IMR-90 (cell line): Measurements from ENCODE around the gene TOR1AIP2.

Experiments used
- CEBPB ChIP-seq: IDR thresholded peaks from 2 replicates; pipeline ENCODE4 v1.6.1; 2012; ENCODE audit warnings: low read depth, low read length, improper control_type of control experiment
- CHD1 ChIP-seq: IDR thresholded peaks from 2 replicates; pipeline ENCODE4 v1.6.1; 2012; ENCODE audit warnings: low read depth, low read length, improper control_type of control experiment
- MAFK ChIP-seq: IDR thresholded peaks from 2 replicates; pipeline ENCODE4 v1.6.1; 2012; ENCODE audit warnings: low read depth, low read length, improper control_type of control experiment
- MXI1 ChIP-seq: IDR thresholded peaks from 2 replicates; pipeline ENCODE4 v1.6.1; 2012; ENCODE audit warnings: low read depth, mild to moderate bottlenecking, low read length, moderate library complexity, borderline replicate concordance
- POLR2A ChIP-seq: IDR thresholded peaks from 2 replicates; pipeline ENCODE4 v1.6.1; 2012; ENCODE audit warnings: mild to moderate bottlenecking, low read depth, low read length
- RAD21 ChIP-seq: IDR thresholded peaks from 2 replicates; pipeline ENCODE4 v1.6.1; 2012; ENCODE audit warnings: low read length, improper control_type of control experiment
- SMC3 ChIP-seq: fragments of 150-350 bp; IDR thresholded peaks from 2 replicates; pipeline ENCODE4 v1.6.1; 2016; ENCODE audit warnings: low read depth, mild to moderate bottlenecking, antibody characterized with exemption, low read length, moderate library complexity
- TF ChIP-seq, protein P1 (sequence below): conservative IDR thresholded peaks from 2 replicates; pipeline ENCODE4 v1.5.1; 2012; ENCODE audit warnings: mild to moderate bottlenecking, low read depth, low read length, improper control_type of control experiment
- TF ChIP-seq, protein P2 (sequence below): fragments of 150-350 bp; IDR thresholded peaks from 2 replicates; pipeline ENCODE4 v1.6.1; 2017; ENCODE audit warnings: mild to moderate bottlenecking, antibody characterized with exemption, low read length, low read depth

DNA sequence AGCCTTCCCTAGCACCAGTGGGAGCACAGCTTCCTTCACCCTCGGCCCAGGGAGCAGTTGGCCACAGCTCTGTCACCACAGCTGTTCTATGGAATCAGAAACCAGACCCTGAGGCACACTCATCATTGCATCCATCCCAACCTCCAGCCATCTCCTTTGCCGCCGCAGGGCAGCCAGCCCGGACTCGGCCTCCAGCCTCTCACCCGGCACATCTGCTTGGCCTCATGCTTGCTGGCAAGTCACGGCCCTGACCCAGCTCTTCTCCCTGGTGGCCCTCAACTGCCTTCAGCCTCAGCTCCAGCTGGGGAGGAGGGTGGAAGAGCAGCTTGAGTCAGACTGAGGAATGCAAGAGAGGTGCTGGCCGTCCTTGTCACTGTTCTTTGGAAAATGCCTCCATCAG, 59.8 kb downstream of the TOR1AIP2 start:
- no peak for TF ChIP-seq CHD1
- no peak for TF ChIP-seq CEBPB
- TF ChIP-seq, protein P1, sequence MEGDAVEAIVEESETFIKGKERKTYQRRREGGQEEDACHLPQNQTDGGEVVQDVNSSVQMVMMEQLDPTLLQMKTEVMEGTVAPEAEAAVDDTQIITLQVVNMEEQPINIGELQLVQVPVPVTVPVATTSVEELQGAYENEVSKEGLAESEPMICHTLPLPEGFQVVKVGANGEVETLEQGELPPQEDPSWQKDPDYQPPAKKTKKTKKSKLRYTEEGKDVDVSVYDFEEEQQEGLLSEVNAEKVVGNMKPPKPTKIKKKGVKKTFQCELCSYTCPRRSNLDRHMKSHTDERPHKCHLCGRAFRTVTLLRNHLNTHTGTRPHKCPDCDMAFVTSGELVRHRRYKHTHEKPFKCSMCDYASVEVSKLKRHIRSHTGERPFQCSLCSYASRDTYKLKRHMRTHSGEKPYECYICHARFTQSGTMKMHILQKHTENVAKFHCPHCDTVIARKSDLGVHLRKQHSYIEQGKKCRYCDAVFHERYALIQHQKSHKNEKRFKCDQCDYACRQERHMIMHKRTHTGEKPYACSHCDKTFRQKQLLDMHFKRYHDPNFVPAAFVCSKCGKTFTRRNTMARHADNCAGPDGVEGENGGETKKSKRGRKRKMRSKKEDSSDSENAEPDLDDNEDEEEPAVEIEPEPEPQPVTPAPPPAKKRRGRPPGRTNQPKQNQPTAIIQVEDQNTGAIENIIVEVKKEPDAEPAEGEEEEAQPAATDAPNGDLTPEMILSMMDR, result no peak
- TF ChIP-seq POLR2A, result no peak
- no peak for TF ChIP-seq RAD21
- TF ChIP-seq, protein P2, sequence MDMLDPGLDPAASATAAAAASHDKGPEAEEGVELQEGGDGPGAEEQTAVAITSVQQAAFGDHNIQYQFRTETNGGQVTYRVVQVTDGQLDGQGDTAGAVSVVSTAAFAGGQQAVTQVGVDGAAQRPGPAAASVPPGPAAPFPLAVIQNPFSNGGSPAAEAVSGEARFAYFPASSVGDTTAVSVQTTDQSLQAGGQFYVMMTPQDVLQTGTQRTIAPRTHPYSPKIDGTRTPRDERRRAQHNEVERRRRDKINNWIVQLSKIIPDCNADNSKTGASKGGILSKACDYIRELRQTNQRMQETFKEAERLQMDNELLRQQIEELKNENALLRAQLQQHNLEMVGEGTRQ, result no peak
- TF ChIP-seq MAFK, result no peak
- no peak for TF ChIP-seq SMC3
- TF ChIP-seq MXI1, result no peak
